SU-DHL-6 (cell line): ENCODE data around the gene TTC12.

Source experiments
- H2AFZ ChIP-seq: fragments of 200-600 bp; sonication (generic); 2 replicates; pipeline ENCODE4 v1.6.1; 2014; ENCODE audit warnings: low read depth, mild to moderate bottlenecking, moderate library complexity, mixed read lengths, antibody characterized with exemption, low read length; ENCODE audit not compliant: severe bottlenecking
- H3F3A ChIP-seq: fragments of 200-600 bp; shearing (Covaris generic); 2 replicates; pipeline ENCODE4 v1.6.0; 2016; ENCODE audit warnings: antibody characterized with exemption, mild to moderate bottlenecking; ENCODE audit not compliant: insufficient read depth
- H3K27ac ChIP-seq: fragments of 200-600 bp; sonication (generic); 2 replicates; pipeline ENCODE4 v1.5.1; 2016; ENCODE audit warnings: low read depth, mild to moderate bottlenecking, low read length, moderate library complexity, mixed read lengths
- H3K27me3 ChIP-seq: fragments of 200-600 bp; sonication (generic), shearing (Covaris generic); 2 replicates; pipeline ENCODE4 v1.6.0; 2014; ENCODE audit warnings: mild to moderate bottlenecking, low read length
- H3K36me3 ChIP-seq: fragments of 200-600 bp; sonication (generic); 2 replicates; pipeline ENCODE4 v1.6.1; 2014; ENCODE audit warnings: mild to moderate bottlenecking, low read length, mixed read lengths
- H3K4me2 ChIP-seq: fragments of 300-600, 200-600 bp; shearing (Covaris generic), sonication (generic); 2 replicates; pipeline ENCODE4 v1.6.0; 2014; ENCODE audit warnings: low read length, low read depth, mild to moderate bottlenecking; ENCODE audit not compliant: poor library complexity, severe bottlenecking
- H3K4me3 ChIP-seq: fragments of 200-600 bp; sonication (generic); 2 replicates; pipeline ENCODE4 v1.5.1; 2014; ENCODE audit warnings: antibody characterized with exemption, low read length, mild to moderate bottlenecking, mixed read lengths; ENCODE audit not compliant: insufficient read depth, poor library complexity, severe bottlenecking
- H3K79me2 ChIP-seq: fragments of 200-600 bp; sonication (generic); 2 replicates; pipeline ENCODE4 v1.6.1; 2014; ENCODE audit warnings: mild to moderate bottlenecking, low read length, moderate library complexity; ENCODE audit not compliant: insufficient read depth
- H3K9ac ChIP-seq: fragments of 200-600 bp; sonication (generic); 2 replicates; pipeline ENCODE4 v1.7.0; 2014; ENCODE audit warnings: mild to moderate bottlenecking, low read length
- H3K9me2 ChIP-seq: fragments of 200-600 bp; sonication (generic); replicated peaks from 2 replicates; pipeline ENCODE4 v1.6.1; 2014; ENCODE audit warnings: low read length; ENCODE audit not compliant: insufficient read depth
- H3K9me3 ChIP-seq: fragments of 200-600 bp; sonication (generic); 2 replicates; pipeline ENCODE4 v1.6.1; 2014; ENCODE audit warnings: low read length, mixed read lengths; ENCODE audit not compliant: insufficient read depth
- H4K20me1 ChIP-seq: fragments of 200-600 bp; sonication (generic); 2 replicates; pipeline ENCODE4 v1.6.1; 2014; ENCODE audit warnings: low read depth, mild to moderate bottlenecking, antibody characterized with exemption, low read length, moderate library complexity, mixed read lengths
- EZH2phosphoT487 ChIP-seq: fragments of 200-600 bp; sonication (generic), shearing (Covaris generic); conservative IDR thresholded peaks from 2 replicates; pipeline ENCODE4 v1.6.1; 2018; ENCODE audit warnings: mild to moderate bottlenecking, antibody characterized with exemption, low read length, moderate library complexity, mixed read lengths
- TF ChIP-seq, protein P1 (sequence below): fragments of 200-600 bp; sonication (generic); IDR thresholded peaks from one replicate; pipeline ENCODE4 v1.5.1; 2017; ENCODE audit warnings: antibody characterized with exemption, mild to moderate bottlenecking, low read length, moderate library complexity; ENCODE audit not compliant: insufficient read depth, poor library complexity, severe bottlenecking

TTC12 gene

GRCh38 chr11:113313601-113314000, 782 bp upstream of the TTC12 start:
- Histone ChIP-seq H4K20me1 (no peaks in the 10 kb centered on the region), H3K9ac (peak overlapping the region; percentile 63), H2AFZ (peak overlapping the region; percentile 25), H3K4me2 (peak overlapping the region; percentile 58), H3K9me2 (no peaks in the 10 kb centered on the region), H3K27ac (no peak overlapping the region), H3K79me2 (no peaks in the 10 kb centered on the region), H3F3A (0 out of 2 replicates have a peak, but pooled peaks cover 3% of the 10 kb centered on the region), H3K9me3 (no peaks in the 10 kb centered on the region), H3K27me3 (no peaks in the 10 kb centered on the region), H3K36me3 (no peaks in the 10 kb centered on the region), H3K4me3 (peak overlapping the region; percentile 59)
- no peak for TF ChIP-seq EZH2phosphoT487
- TF ChIP-seq, protein P1, sequence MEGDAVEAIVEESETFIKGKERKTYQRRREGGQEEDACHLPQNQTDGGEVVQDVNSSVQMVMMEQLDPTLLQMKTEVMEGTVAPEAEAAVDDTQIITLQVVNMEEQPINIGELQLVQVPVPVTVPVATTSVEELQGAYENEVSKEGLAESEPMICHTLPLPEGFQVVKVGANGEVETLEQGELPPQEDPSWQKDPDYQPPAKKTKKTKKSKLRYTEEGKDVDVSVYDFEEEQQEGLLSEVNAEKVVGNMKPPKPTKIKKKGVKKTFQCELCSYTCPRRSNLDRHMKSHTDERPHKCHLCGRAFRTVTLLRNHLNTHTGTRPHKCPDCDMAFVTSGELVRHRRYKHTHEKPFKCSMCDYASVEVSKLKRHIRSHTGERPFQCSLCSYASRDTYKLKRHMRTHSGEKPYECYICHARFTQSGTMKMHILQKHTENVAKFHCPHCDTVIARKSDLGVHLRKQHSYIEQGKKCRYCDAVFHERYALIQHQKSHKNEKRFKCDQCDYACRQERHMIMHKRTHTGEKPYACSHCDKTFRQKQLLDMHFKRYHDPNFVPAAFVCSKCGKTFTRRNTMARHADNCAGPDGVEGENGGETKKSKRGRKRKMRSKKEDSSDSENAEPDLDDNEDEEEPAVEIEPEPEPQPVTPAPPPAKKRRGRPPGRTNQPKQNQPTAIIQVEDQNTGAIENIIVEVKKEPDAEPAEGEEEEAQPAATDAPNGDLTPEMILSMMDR: no peak

DNA sequence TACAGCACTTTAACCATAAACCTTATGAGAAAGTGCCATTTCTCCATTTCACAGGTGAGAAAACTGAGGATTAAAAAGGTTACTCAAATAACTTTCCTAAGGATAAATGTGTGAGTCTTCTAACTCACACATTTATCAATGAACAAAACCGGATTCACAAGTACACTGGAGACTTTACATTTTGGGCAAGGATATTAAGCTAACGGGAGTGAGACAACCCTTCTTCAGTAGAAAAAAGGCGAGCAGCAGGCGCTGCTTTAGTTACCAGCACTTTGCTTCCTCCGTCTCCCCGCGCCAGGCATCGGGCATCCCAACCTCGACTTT, 356 bp upstream of the TTC12 start:
- no peaks in the 10 kb centered on the region for H3K36me3 ChIP-seq
- peak overlapping the region; percentile 25 for H2AFZ ChIP-seq
- no peaks in the 10 kb centered on the region for H3K79me2 ChIP-seq
- H4K20me1 ChIP-seq: no peaks in the 10 kb centered on the region
- H3K9me2 ChIP-seq: no peaks in the 10 kb centered on the region
- no peaks in the 10 kb centered on the region for H3K27me3 ChIP-seq
- no peak overlapping the region for H3K27ac ChIP-seq
- H3K9ac ChIP-seq: peak overlapping the region; percentile 63
- peak overlapping the region; percentile 59 for H3K4me3 ChIP-seq
- H3F3A ChIP-seq: 0 out of 2 replicates have a peak, but pooled peaks cover 3% of the 10 kb centered on the region
- no peaks in the 10 kb centered on the region for H3K9me3 ChIP-seq
- peak overlapping the region; percentile 58 for H3K4me2 ChIP-seq
- no peak for TF ChIP-seq EZH2phosphoT487
- TF ChIP-seq, protein P1: no peak

GRCh38 chr11:113315811-113316210, 1.4 kb downstream of the TTC12 start:
- H3K27ac ChIP-seq: no peak overlapping the region
- H3K36me3 ChIP-seq: no peaks in the 10 kb centered on the region
- no peaks in the 10 kb centered on the region for H4K20me1 ChIP-seq
- H3K9me3 ChIP-seq: no peaks in the 10 kb centered on the region
- H3K9me2 ChIP-seq: no peaks in the 10 kb centered on the region
- TF ChIP-seq EZH2phosphoT487: no peak
- TF ChIP-seq, protein P1: no peak
- H3K27me3 ChIP-seq: no peaks in the 10 kb centered on the region
- no peaks in the 10 kb centered on the region for H3K79me2 ChIP-seq
- no peak overlapping the region for H3K4me2 ChIP-seq
- H2AFZ ChIP-seq: no peak overlapping the region
- no peak overlapping the region for H3K9ac ChIP-seq
- H3F3A ChIP-seq: 0 out of 2 replicates have a peak, but pooled peaks cover 3% of the 10 kb centered on the region
- H3K4me3 ChIP-seq: no peak overlapping the region
